NB4 (cell line): Measurements from ENCODE around the gene BRPF1.

Experiments used
- DNase-seq: peaks from one replicate; pipeline ENCODE4 v3.0.0; 2010; ENCODE audit warnings: low read depth
- H3K4me3 ChIP-seq: one replicate; pipeline ENCODE4 v1.5.1; 2011; ENCODE audit warnings: mild to moderate bottlenecking, low read depth, low read length, moderate library complexity
- MAX ChIP-seq: IDR thresholded peaks from 2 replicates; pipeline ENCODE4 v1.6.1; 2011; ENCODE audit warnings: low read depth, low read length
- MYC ChIP-seq: IDR thresholded peaks from 2 replicates; pipeline ENCODE4 v1.6.1; 2011; ENCODE audit warnings: low read depth, low read length
- POLR2A ChIP-seq: IDR thresholded peaks from 2 replicates; pipeline ENCODE4 v1.6.1; 2011; ENCODE audit warnings: mild to moderate bottlenecking; ENCODE audit not compliant: insufficient read length; ENCODE audit errors: extremely low read depth
- TF ChIP-seq, protein P1 (sequence below): IDR thresholded peaks from one replicate; pipeline ENCODE4 v1.5.1; 2012; ENCODE audit warnings: low read depth, low read length

The BRPF1 gene

DNA sequence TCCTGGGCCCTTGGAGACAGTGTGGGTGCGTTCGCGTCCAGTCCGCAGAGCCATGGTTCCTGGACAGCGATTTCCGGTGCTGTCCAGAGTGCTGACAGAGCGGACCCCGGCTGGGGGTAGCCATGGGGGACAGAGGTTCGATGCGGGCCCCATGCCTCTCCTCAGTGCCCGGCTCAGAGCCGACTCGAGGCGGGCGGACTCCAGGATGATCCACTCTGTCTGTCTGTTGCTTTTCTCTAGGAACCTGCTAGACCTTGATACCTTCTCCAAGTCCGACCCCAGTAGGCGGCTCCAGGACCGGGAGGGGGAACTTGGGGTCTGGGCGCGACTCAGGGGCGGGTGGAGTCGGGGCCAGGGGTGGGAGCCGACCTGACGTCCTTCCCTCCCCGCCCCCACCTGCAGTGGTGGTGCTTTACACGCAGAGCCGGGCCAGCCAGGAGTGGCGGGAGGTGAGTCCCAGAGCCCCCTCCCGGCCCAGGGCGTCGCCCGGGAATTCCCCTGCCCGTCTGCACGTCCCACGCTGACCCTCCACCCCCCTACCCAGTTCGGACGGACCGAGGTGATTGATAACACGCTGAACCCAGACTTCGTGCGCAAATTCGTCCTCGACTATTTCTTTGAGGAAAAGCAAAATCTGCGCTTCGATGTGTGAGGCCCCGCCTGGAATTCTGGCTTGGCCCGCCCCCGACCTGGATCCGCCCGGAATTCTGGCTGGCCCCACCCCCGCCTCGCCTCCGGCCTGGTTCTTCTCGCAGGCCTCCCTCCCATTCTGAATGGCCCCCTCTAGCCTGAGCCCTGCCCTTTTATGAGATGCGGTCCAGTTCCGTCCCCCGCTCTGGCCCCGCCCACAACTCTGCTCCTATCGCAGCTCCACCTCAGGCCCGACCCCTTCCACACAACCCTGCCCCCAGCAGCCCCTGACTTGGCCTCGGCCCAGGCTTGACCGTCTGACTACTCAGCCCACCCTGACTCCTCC is 26.9 kb upstream of the BRPF1 start:
- no peak overlapping the region for H3K4me3 ChIP-seq
- no peak for TF ChIP-seq POLR2A
- TF ChIP-seq MAX = no peak
- TF ChIP-seq, protein P1, sequence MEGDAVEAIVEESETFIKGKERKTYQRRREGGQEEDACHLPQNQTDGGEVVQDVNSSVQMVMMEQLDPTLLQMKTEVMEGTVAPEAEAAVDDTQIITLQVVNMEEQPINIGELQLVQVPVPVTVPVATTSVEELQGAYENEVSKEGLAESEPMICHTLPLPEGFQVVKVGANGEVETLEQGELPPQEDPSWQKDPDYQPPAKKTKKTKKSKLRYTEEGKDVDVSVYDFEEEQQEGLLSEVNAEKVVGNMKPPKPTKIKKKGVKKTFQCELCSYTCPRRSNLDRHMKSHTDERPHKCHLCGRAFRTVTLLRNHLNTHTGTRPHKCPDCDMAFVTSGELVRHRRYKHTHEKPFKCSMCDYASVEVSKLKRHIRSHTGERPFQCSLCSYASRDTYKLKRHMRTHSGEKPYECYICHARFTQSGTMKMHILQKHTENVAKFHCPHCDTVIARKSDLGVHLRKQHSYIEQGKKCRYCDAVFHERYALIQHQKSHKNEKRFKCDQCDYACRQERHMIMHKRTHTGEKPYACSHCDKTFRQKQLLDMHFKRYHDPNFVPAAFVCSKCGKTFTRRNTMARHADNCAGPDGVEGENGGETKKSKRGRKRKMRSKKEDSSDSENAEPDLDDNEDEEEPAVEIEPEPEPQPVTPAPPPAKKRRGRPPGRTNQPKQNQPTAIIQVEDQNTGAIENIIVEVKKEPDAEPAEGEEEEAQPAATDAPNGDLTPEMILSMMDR = no peak
- TF ChIP-seq MYC = no peak
- DNase-seq = no peak

- no peak for TF ChIP-seq MYC
- TF ChIP-seq POLR2A = no peak
- TF ChIP-seq, protein P1 = no peak
- no peak for TF ChIP-seq MAX
- H3K4me3 ChIP-seq = no peak overlapping the region
- DNase-seq = no peak
These were observed 21.3 kb upstream of the BRPF1 start for GRCh38 chr3:9710174-9710739.

GRCh38 chr3:9712415-9712814 is 19.1 kb upstream of the BRPF1 start:
- TF ChIP-seq, protein P1 = no peak
- TF ChIP-seq MYC = no peak
- TF ChIP-seq MAX = no peak
- no peak for TF ChIP-seq POLR2A

GRCh38 chr3:9713142-9713541 is 18.4 kb upstream of the BRPF1 start:
- TF ChIP-seq, protein P1 = no peak
- TF ChIP-seq MYC (no peak), MAX (no peak), POLR2A (no peak)
- no peak for DNase-seq
- no peak overlapping the region for H3K4me3 ChIP-seq

More at GRCh38 chr3:9712415-9712814, 19.1 kb upstream of the BRPF1 start:
- H3K4me3 ChIP-seq = no peak overlapping the region
- DNase-seq = no peak

GRCh38 chr3:9715136-9715535 is 16.4 kb upstream of the BRPF1 start:
- no peak overlapping the region for H3K4me3 ChIP-seq
- no peak for DNase-seq
- TF ChIP-seq, protein P1 = no peak
- TF ChIP-seq MYC = no peak
- no peak for TF ChIP-seq MAX
- TF ChIP-seq POLR2A = no peak
